HEK293 (cell line): Measurements from ENCODE around the gene AURKAIP1.

ENCODE experiments used
- CTCF ChIA-PET: fragments of 350-600 bp; formaldehyde crosslinking; extraction: SDS; loops from one replicate; lab custom pipeline; 2021; ENCODE audit warnings: antibody characterized with exemption; lab: Yijun Ruan, JAX
- POLR2A ChIA-PET: fragments of 300-600 bp; formaldehyde crosslinking; extraction: SDS; loops from one replicate; lab custom pipeline; 2020; ENCODE audit warnings: antibody characterized with exemption, inconsistent platforms; lab: Yijun Ruan, JAX
- H3K27ac ChIP-seq: fragments of 200-500 bp; sonication (Bioruptor generic); 2 replicates; pipeline ENCODE4 v1.5.1; 2014; ENCODE audit warnings: low read depth, low read length, control low read depth, inconsistent platforms; ENCODE audit errors: extremely low read depth
- H3K36me3 ChIP-seq, 2 experiments: fragments of 200-500 bp in 1 of 2; sonication (Bioruptor generic) in 1 of 2; 1 replicate in 1 of 2; 2 replicates in 1 of 2; pipeline ENCODE4 v1.5.1; 2014 to 2017; ENCODE audit warnings: inconsistent platforms in 2 of 2, low read length in 2 of 2; ENCODE audit not compliant: control insufficient read depth in 2 of 2, insufficient read depth in 1 of 2
- H3K4me1 ChIP-seq: fragments of 200-500 bp; sonication (Bioruptor generic); 2 replicates; pipeline ENCODE4 v1.5.1; 2014; ENCODE audit warnings: mild to moderate bottlenecking, low read length, inconsistent platforms; ENCODE audit not compliant: control insufficient read depth, insufficient read depth
- H3K4me3 ChIP-seq: 2 replicates; pipeline ENCODE4 v1.5.1; 2011; ENCODE audit warnings: low read depth, mild to moderate bottlenecking, control low read depth, low read length, moderate library complexity
- H3K9me3 ChIP-seq: fragments of 200-500 bp; sonication (Bioruptor generic); 2 replicates; pipeline ENCODE4 v1.5.1; 2014; ENCODE audit warnings: low read depth, low read length, inconsistent platforms; ENCODE audit not compliant: control insufficient read depth, insufficient read depth
- BCL6B ChIP-seq: fragments of 450-650 bp; formaldehyde crosslinking; IDR thresholded peaks from 2 replicates; pipeline ENCODE4 v1.5.1; 2017; ENCODE audit warnings: missing biosample characterization, missing genetic modification characterization
- CTCF ChIP-seq: fragments of 450-650 bp; formaldehyde crosslinking; IDR thresholded peaks from 2 replicates; pipeline ENCODE4 v1.5.1; 2016; ENCODE audit warnings: missing biosample characterization, missing genetic modification characterization
- EGR2 ChIP-seq: fragments of 450-650 bp; formaldehyde crosslinking; IDR thresholded peaks from 2 replicates; pipeline ENCODE4 v1.5.1; 2016; ENCODE audit warnings: low read depth, missing biosample characterization, missing genetic modification characterization
- GLIS1 ChIP-seq: fragments of 450-650 bp; formaldehyde crosslinking; IDR thresholded peaks from 2 replicates; pipeline ENCODE4 v1.5.1; 2016; ENCODE audit warnings: missing biosample characterization, missing genetic modification characterization
- GLIS2 ChIP-seq: fragments of 450-650 bp; formaldehyde crosslinking; IDR thresholded peaks from 2 replicates; pipeline ENCODE4 v1.5.1; 2016; ENCODE audit warnings: missing biosample characterization, missing genetic modification characterization
- HIC1 ChIP-seq: fragments of 450-650 bp; formaldehyde crosslinking; IDR thresholded peaks from 2 replicates; pipeline ENCODE4 v1.5.1; 2016; ENCODE audit warnings: missing biosample characterization, missing genetic modification characterization
- HOXA7 ChIP-seq: sonication (generic); formaldehyde crosslinking; IDR thresholded peaks from 2 replicates; pipeline ENCODE4 v1.8.1; 2022; ENCODE audit warnings: missing genetic modification reagents, borderline replicate concordance
- SALL2 ChIP-seq: fragments of 450-650 bp; formaldehyde crosslinking; IDR thresholded peaks from 2 replicates; pipeline ENCODE4 v1.5.0; 2017; ENCODE audit warnings: missing biosample characterization, mild to moderate bottlenecking, missing genetic modification characterization, borderline replicate concordance
- SP7 ChIP-seq: fragments of 450-650 bp; formaldehyde crosslinking; IDR thresholded peaks from 2 replicates; pipeline ENCODE4 v1.5.1; 2016; ENCODE audit warnings: missing biosample characterization, missing genetic modification characterization
- ZBTB48 ChIP-seq: fragments of 450-650 bp; formaldehyde crosslinking; IDR thresholded peaks from 2 replicates; pipeline ENCODE4 v1.5.1; 2016; ENCODE audit warnings: missing biosample characterization, missing genetic modification characterization
- ZBTB8A ChIP-seq: fragments of 450-650 bp; formaldehyde crosslinking; IDR thresholded peaks from 2 replicates; pipeline ENCODE4 v1.5.1; 2016; ENCODE audit warnings: missing biosample characterization, missing genetic modification characterization
- ZEB2 ChIP-seq: fragments of 450-650 bp; formaldehyde crosslinking; IDR thresholded peaks from 2 replicates; pipeline ENCODE4 v1.5.1; 2016; ENCODE audit warnings: missing biosample characterization, missing genetic modification characterization
- ZFP37 ChIP-seq: fragments of 450-650 bp; formaldehyde crosslinking; IDR thresholded peaks from 2 replicates; pipeline ENCODE4 v1.5.1; 2016; ENCODE audit warnings: missing biosample characterization, missing genetic modification characterization
- ZFP69B ChIP-seq: fragments of 450-650 bp; formaldehyde crosslinking; IDR thresholded peaks from 2 replicates; pipeline ENCODE4 v1.5.1; 2016; ENCODE audit warnings: missing biosample characterization, missing genetic modification characterization
- ZIC2 ChIP-seq: fragments of 450-650 bp; formaldehyde crosslinking; IDR thresholded peaks from 2 replicates; pipeline ENCODE4 v1.5.1; 2016; ENCODE audit warnings: missing biosample characterization, missing genetic modification characterization
- ZNF157 ChIP-seq: fragments of 450-650 bp; formaldehyde crosslinking; IDR thresholded peaks from 2 replicates; pipeline ENCODE4 v1.5.1; 2016; ENCODE audit warnings: missing biosample characterization, missing genetic modification characterization
- ZNF37A ChIP-seq: fragments of 450-650 bp; IDR thresholded peaks from 2 replicates; pipeline ENCODE4 v1.5.1; 2018; ENCODE audit warnings: missing biosample characterization, missing genetic modification characterization
- ZNF423 ChIP-seq: fragments of 450-650 bp; formaldehyde crosslinking; IDR thresholded peaks from 2 replicates; pipeline ENCODE4 v1.5.1; 2016; ENCODE audit warnings: missing biosample characterization, missing genetic modification characterization
- ZNF571 ChIP-seq: fragments of 450-650 bp; formaldehyde crosslinking; IDR thresholded peaks from 2 replicates; pipeline ENCODE4 v1.5.0; 2017; ENCODE audit warnings: missing biosample characterization, missing genetic modification characterization
- ZNF660 ChIP-seq: fragments of 450-650 bp; IDR thresholded peaks from 2 replicates; pipeline ENCODE4 v1.5.1; 2018; ENCODE audit warnings: missing biosample characterization, mild to moderate bottlenecking, missing genetic modification characterization
- ZNF692 ChIP-seq: fragments of 450-650 bp; formaldehyde crosslinking; IDR thresholded peaks from 2 replicates; pipeline ENCODE4 v1.5.1; 2016; ENCODE audit warnings: missing biosample characterization, missing genetic modification characterization
- ZNF768 ChIP-seq: fragments of 450-650 bp; formaldehyde crosslinking; IDR thresholded peaks from 2 replicates; pipeline ENCODE4 v1.5.1; 2018; ENCODE audit warnings: missing biosample characterization, mild to moderate bottlenecking, missing genetic modification characterization
- ZNF776 ChIP-seq: fragments of 450-650 bp; formaldehyde crosslinking; IDR thresholded peaks from 2 replicates; pipeline ENCODE4 v1.5.0; 2017; ENCODE audit warnings: missing biosample characterization, missing genetic modification characterization, borderline replicate concordance

The AURKAIP1 gene

GRCh38 chr1:1373051-1373814, 1.8 kb downstream of the AURKAIP1 start:
- no peak overlapping the region; the same call in 1 of the 2 replicates for H3K27ac ChIP-seq
- H3K4me3 ChIP-seq, result no peak overlapping the region; the same call in 1 of the 2 replicates
- peaks cover 0 to 44% of the 10 kb centered on the region in 2 experiments; a peak in 2 of 3 replicates for H3K36me3 ChIP-seq
- CTCF ChIA-PET, result interaction anchor here (0.7 to 2.8 kb wide), 8 partner anchors 13 to 68 kb away, joined by 3 to 18 read pairs (median 4); no protein-coding TSS in a partner anchor
- H3K9me3 ChIP-seq, result no peaks in the 10 kb centered on the region
- peaks cover 4% of the 10 kb centered on the region; the same call in 1 of the 2 replicates for H3K4me1 ChIP-seq
- POLR2A ChIA-PET, result interaction anchor here (1.2 kb wide), 1 partner anchor 26 kb away, joined by 3 read pairs; the partner anchor contains the start of gene CCNL2
- TF ChIP-seq HIC1 (tag by site-specific recombination) (peak; percentile 21; the same call in 1 of the 2 replicates), SALL2 (tag by site-specific recombination) (no peak)

- H3K27ac ChIP-seq, result no peak overlapping the region
- peaks cover 4% of the 10 kb centered on the region; the same call in 1 of the 2 replicates for H3K4me1 ChIP-seq
- CTCF ChIA-PET, result interaction anchor here (0.6 to 2.8 kb wide), 18 partner anchors 9 to 249 kb away, joined by 3 to 18 read pairs (median 4); no protein-coding TSS in a partner anchor
- H3K36me3 ChIP-seq, result peaks cover 0 to 43% of the 10 kb centered on the region in 2 experiments; a peak in 2 of 3 replicates
- POLR2A ChIA-PET, result interaction anchor here (0.7 to 1.5 kb wide), 2 partner anchors 30 to 63 kb away, joined by 3 read pairs; no protein-coding TSS in a partner anchor
- H3K4me3 ChIP-seq, result no peak overlapping the region
- H3K9me3 ChIP-seq, result no peaks in the 10 kb centered on the region
- peak; percentile 32; the same call in 1 of the 2 replicates for TF ChIP-seq SP7 (tag by site-specific recombination)
- peak; percentile 40; the same call in 1 of the 2 replicates for TF ChIP-seq ZBTB8A (tag by site-specific recombination)
- peak; percentile 57 for TF ChIP-seq ZIC2 (tag by site-specific recombination)
- peak; percentile 77 for TF ChIP-seq CTCF (tag by site-specific recombination)
- TF ChIP-seq ZFP37 (tag by site-specific recombination), result no peak
- peak; percentile 86 for TF ChIP-seq ZNF692 (tag by site-specific recombination)
- no peak for TF ChIP-seq ZNF776 (tag by site-specific recombination)
- TF ChIP-seq EGR2, result no peak
- no peak for TF ChIP-seq HOXA7 (CRISPR knock-in tag)
- TF ChIP-seq GLIS1, result peak; percentile 89
- TF ChIP-seq ZNF157, result no peak
- no peak for TF ChIP-seq ZNF423 (tag by site-specific recombination)
- TF ChIP-seq BCL6B (tag by site-specific recombination), result no peak
- peak; percentile 35; the same call in 1 of the 2 replicates for TF ChIP-seq ZEB2 (tag by site-specific recombination)
- TF ChIP-seq GLIS2 (tag by site-specific recombination), result peak; percentile 89
- TF ChIP-seq ZBTB48 (tag by site-specific recombination), result peak; percentile 48; the same call in 1 of the 2 replicates
- TF ChIP-seq ZNF660, result no peak
- no peak for TF ChIP-seq ZNF571 (tag by site-specific recombination)
- TF ChIP-seq ZNF37A (tag by site-specific recombination), result no peak
- no peak for TF ChIP-seq ZNF768 (tag by site-specific recombination)
- TF ChIP-seq ZFP69B (tag by site-specific recombination), result peak; percentile 79
Measured at GRCh38 chr1:1371746-1372711, 3.0 kb downstream of the AURKAIP1 start.
